Glutamatergic neuron (in vitro differentiated cells): ENCODE results near the gene PPP1R3C. TPM values are rescaled to one million over a fixed set of nuclear protein-coding genes. Genes with fewer than 3 reads are reported as not detected.

ENCODE experiments used
- DNase-seq: peaks from one replicate; pipeline ENCODE4 v3.0.0; 2022
- H3K27ac Mint-ChIP-seq: one replicate; pipeline ENCODE4 v1.8.0; 2020; ENCODE audit warnings: mild to moderate bottlenecking, mixed read lengths, inconsistent platforms; ENCODE audit not compliant: unreplicated experiment
- H3K27me3 Mint-ChIP-seq: one replicate; pipeline ENCODE4 v1.8.0; 2020; ENCODE audit warnings: mild to moderate bottlenecking, moderate library complexity, mixed read lengths, inconsistent platforms; ENCODE audit not compliant: unreplicated experiment
- H3K36me3 Mint-ChIP-seq: one replicate; pipeline ENCODE4 v1.8.0; 2020; ENCODE audit warnings: mild to moderate bottlenecking, mixed read lengths, inconsistent platforms; ENCODE audit not compliant: unreplicated experiment
- H3K4me1 Mint-ChIP-seq: one replicate; pipeline ENCODE4 v1.8.0; 2020; ENCODE audit warnings: mild to moderate bottlenecking, low read depth, mixed read lengths, inconsistent platforms; ENCODE audit not compliant: unreplicated experiment
- H3K4me3 Mint-ChIP-seq: one replicate; pipeline ENCODE4 v1.8.0; 2020; ENCODE audit warnings: mild to moderate bottlenecking, mixed read lengths, inconsistent platforms; ENCODE audit not compliant: unreplicated experiment
- H3K9me3 Mint-ChIP-seq: one replicate; pipeline ENCODE4 v1.8.0; 2020; ENCODE audit warnings: mild to moderate bottlenecking, moderate library complexity, mixed read lengths, inconsistent platforms; ENCODE audit not compliant: unreplicated experiment
- total RNA-seq: library from RNA; stranded (reverse); fragmentation: NEBNext Ultra II Directional; extraction: Animal tissue kit (Norgen Biotek cat#: 25700); gene quantifications from one replicate; pipeline ENCODE4 v1.2.1, GENCODE V29; 2021; ENCODE audit not compliant: unreplicated experiment
- TF ChIP-seq, protein P1 (sequence below): fragments of 200-600 bp; sonication (generic); IDR thresholded peaks from one replicate; pipeline ENCODE4 v1.5.0; 2021; ENCODE audit not compliant: partially characterized antibody, unreplicated experiment

Gene PPP1R3C
- total RNA-seq, 1 donor from 2014 or later = 19.4 TPM

DNA sequence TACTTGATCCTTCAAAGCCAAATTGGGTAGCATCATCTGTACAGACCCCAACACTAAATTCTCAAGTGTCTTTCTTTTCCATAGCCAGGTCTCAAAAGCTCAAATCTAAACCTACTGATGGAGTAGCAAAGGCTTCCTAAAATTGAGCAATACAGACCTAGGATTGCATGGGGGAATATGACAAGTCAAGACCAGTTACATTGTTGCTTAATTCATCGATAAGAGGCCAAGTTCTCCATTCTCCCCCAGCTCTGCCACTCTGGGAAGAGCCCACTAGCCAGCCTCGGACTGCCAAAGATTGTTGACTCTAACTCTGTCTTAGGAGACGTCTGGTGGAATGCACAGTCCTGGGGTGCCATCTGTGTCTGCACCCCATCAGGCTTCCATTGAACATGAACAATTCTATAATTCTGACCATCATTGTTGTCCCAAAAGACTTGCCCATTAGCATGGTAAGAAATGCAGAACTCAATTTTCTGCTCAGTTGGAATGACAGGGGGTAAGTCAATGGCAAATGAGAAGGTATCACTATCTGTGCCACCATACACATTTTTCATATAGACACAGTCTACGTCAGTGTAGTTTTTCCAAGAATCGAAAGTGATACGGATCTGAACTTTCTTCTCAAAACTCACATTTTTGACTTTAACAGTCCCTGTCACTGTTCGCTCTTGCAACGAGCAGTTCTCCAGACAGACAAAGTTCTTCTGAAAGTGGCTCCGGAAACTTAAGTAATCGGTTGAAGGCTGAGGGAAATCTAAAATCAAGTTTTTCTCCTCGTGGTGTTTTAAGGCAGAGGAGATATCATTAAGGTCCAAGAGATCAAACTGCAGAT, 2.9 kb downstream of the PPP1R3C start:
- peaks cover 26% of the 10 kb centered on the region for H3K4me1 Mint-ChIP-seq
- peaks cover 2% of the 10 kb centered on the region for H3K27me3 Mint-ChIP-seq
- no peak overlapping the region for H3K27ac Mint-ChIP-seq
- peak overlapping the region; percentile 79 for H3K4me3 Mint-ChIP-seq
- peaks cover 7% of the 10 kb centered on the region for H3K9me3 Mint-ChIP-seq
- no peak for DNase-seq
- peaks cover 33% of the 10 kb centered on the region for H3K36me3 Mint-ChIP-seq
- TF ChIP-seq, protein P1, sequence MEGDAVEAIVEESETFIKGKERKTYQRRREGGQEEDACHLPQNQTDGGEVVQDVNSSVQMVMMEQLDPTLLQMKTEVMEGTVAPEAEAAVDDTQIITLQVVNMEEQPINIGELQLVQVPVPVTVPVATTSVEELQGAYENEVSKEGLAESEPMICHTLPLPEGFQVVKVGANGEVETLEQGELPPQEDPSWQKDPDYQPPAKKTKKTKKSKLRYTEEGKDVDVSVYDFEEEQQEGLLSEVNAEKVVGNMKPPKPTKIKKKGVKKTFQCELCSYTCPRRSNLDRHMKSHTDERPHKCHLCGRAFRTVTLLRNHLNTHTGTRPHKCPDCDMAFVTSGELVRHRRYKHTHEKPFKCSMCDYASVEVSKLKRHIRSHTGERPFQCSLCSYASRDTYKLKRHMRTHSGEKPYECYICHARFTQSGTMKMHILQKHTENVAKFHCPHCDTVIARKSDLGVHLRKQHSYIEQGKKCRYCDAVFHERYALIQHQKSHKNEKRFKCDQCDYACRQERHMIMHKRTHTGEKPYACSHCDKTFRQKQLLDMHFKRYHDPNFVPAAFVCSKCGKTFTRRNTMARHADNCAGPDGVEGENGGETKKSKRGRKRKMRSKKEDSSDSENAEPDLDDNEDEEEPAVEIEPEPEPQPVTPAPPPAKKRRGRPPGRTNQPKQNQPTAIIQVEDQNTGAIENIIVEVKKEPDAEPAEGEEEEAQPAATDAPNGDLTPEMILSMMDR = no peak

GRCh38 chr10:91628383-91628782, 4.5 kb downstream of the PPP1R3C start:
- Mint-ChIP-seq H3K27me3 (peaks cover 2% of the 10 kb centered on the region), H3K9me3 (peaks cover 5% of the 10 kb centered on the region), H3K27ac (no peak overlapping the region), H3K36me3 (peaks cover 41% of the 10 kb centered on the region), H3K4me3 (peak overlapping the region; percentile 79), H3K4me1 (peaks cover 26% of the 10 kb centered on the region)
- no peak for DNase-seq
- TF ChIP-seq, protein P1 = no peak

- Mint-ChIP-seq H3K27ac (no peak overlapping the region), H3K36me3 (peaks cover 50% of the 10 kb centered on the region), H3K27me3 (no peaks in the 10 kb centered on the region), H3K4me1 (peaks cover 26% of the 10 kb centered on the region), H3K4me3 (no peak overlapping the region), H3K9me3 (peaks cover 6% of the 10 kb centered on the region)
- DNase-seq = no peak
- TF ChIP-seq, protein P1 = no peak
These were observed 5.3 kb downstream of the PPP1R3C start for GRCh38 chr10:91627344-91628102.

DNA sequence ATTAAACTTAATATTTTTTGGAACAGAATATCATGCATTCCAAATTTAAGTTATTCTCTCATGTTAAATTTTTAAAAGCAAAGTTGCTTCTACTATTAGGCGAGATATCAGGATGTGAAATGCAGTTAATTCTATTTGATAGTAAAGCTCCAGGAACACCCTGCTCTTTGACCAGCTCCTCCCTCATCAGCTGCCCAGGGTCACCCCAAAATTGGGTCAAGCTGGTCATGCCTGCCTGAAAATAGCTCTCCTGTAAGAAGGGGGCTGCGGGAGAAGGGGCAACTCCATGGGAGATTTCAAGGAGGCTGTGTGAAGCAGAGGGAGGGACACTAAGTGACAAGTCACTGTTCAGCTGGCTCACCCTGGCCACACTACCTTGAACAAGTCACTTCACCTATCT, 5.9 kb downstream of the PPP1R3C start:
- Mint-ChIP-seq H3K27me3 (no peaks in the 10 kb centered on the region), H3K9me3 (peaks cover 6% of the 10 kb centered on the region), H3K4me3 (no peak overlapping the region), H3K36me3 (peaks cover 53% of the 10 kb centered on the region), H3K27ac (no peak overlapping the region), H3K4me1 (peaks cover 23% of the 10 kb centered on the region)
- no peak for DNase-seq
- TF ChIP-seq, protein P1 = no peak

DNA sequence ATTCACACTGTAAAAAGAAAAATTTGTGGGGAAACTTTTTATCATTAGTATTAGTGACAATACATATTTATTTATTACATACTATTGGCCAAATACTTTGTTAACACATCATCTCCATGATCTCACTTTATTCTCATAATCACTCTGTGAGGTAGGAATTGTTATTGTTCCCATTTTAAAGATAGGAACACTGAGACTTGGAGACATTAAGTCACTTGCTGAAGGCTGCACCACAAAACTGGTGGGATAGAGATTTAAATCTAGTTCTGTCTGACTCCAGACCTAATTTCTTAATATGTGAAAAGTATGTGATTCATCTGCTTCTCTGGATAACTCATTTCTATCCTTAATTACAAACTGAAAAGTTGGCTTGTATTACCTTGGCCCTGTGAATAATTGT, 8.2 kb downstream of the PPP1R3C start:
- Mint-ChIP-seq H3K27me3 (no peaks in the 10 kb centered on the region), H3K36me3 (peaks cover 36% of the 10 kb centered on the region), H3K27ac (no peak overlapping the region), H3K9me3 (peaks cover 2% of the 10 kb centered on the region), H3K4me3 (no peak overlapping the region), H3K4me1 (peaks cover 7% of the 10 kb centered on the region)
- DNase-seq = no peak
- TF ChIP-seq, protein P1 = no peak
